Smooth muscle cell of the brain vasculature (primary cell): ENCODE measurements around the gene ALDOA.
A peak's percentile ranks its signal among the peaks of the same experiment; 100 is the strongest.
"Not testable (repeated sequence)": the region's sequence is repeated elsewhere in the genome, so short reads cannot be mapped to it uniquely, and the experiment has no call there.

Experiments used
- DNase-seq: peaks from one replicate; pipeline ENCODE4 v3.0.0-alpha.2; 2012; ENCODE audit warnings: low read depth, low spot score

ALDOA gene

GRCh38 chr16:30040690-30041089 lies 24.9 kb upstream of the ALDOA start:
- not testable (repeated sequence) for DNase-seq

GRCh38 chr16:30041841-30042240 lies 23.7 kb upstream of the ALDOA start:
- no peak for DNase-seq

- no peak for DNase-seq
Observed at GRCh38 chr16:30046178-30046577, 19.4 kb upstream of the ALDOA start.

GRCh38 chr16:30046588-30046987 lies 19.0 kb upstream of the ALDOA start:
- no peak for DNase-seq

- DNase-seq: no peak
Observed at GRCh38 chr16:30049871-30050270, 15.7 kb upstream of the ALDOA start.

GRCh38 chr16:30051518-30051917 lies 14.0 kb upstream of the ALDOA start:
- no peak for DNase-seq

- peak; percentile 55 for DNase-seq
Observed at GRCh38 chr16:30052671-30053372, 12.7 kb upstream of the ALDOA start.

GRCh38 chr16:30053376-30054015 lies 12.1 kb upstream of the ALDOA start:
- no peak for DNase-seq

GRCh38 chr16:30054451-30054850 lies 11.1 kb upstream of the ALDOA start:
- DNase-seq: no peak

GRCh38 chr16:30054959-30055553 lies 10.5 kb upstream of the ALDOA start:
- no peak for DNase-seq

GRCh38 chr16:30060346-30060745 lies 5.2 kb upstream of the ALDOA start:
- DNase-seq: no peak

GRCh38 chr16:30060836-30061554 lies 4.6 kb upstream of the ALDOA start:
- no peak for DNase-seq

GRCh38 chr16:30063278-30063892 lies 2.2 kb upstream of the ALDOA start:
- DNase-seq: no peak

- DNase-seq: no peak
Observed at GRCh38 chr16:30063893-30064728, 1.4 kb upstream of the ALDOA start.

- DNase-seq: no peak
Observed at GRCh38 chr16:30064729-30065101, 845 bp upstream of the ALDOA start.

GRCh38 chr16:30065943-30066760 lies 592 bp downstream of the ALDOA start:
- DNase-seq: no peak

GRCh38 chr16:30066761-30067583 lies 1.4 kb downstream of the ALDOA start:
- no peak for DNase-seq

- DNase-seq: no peak
Observed at GRCh38 chr16:30067584-30067916, 2.0 kb downstream of the ALDOA start.

- no peak for DNase-seq
Observed at GRCh38 chr16:30068333-30068732, 2.8 kb downstream of the ALDOA start.
